Activated effector memory CD4-positive, alpha-beta T cell treated with Interleukin-2 at 50 U/mL for 16 hours (primary cell): ENCODE measurements around the gene PCARE.

Source experiments
- DNase-seq: peaks from one replicate; pipeline ENCODE4 v3.0.0-alpha.2; 2020

Gene PCARE

DNA sequence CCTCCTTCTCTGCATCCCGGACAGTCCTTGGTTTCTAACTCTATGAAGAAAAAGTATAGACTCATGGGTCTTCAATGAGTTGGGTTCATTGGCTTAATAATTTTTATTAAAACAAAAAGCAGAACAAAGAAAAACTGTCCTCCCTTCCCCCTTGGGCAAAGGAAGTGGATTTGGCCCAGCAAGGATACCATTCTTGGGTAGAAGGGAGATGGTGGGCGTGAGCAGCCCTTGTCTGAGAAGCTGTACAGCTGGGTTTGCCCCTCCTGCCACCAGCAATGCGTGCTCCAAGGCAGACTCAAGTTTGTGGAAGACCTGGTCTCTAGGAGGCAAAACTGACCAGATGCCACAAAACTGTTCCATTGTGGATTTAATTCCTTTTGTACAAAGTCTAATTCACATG, 12.7 kb downstream of the PCARE start:
- no peak for DNase-seq

GRCh38 chr2:29061176-29061575, 13.1 kb downstream of the PCARE start:
- DNase-seq = no peak

- no peak for DNase-seq
Measured at GRCh38 chr2:29060441-29060840, 13.9 kb downstream of the PCARE start.

GRCh38 chr2:29059624-29060023, 14.7 kb downstream of the PCARE start:
- no peak for DNase-seq

DNA sequence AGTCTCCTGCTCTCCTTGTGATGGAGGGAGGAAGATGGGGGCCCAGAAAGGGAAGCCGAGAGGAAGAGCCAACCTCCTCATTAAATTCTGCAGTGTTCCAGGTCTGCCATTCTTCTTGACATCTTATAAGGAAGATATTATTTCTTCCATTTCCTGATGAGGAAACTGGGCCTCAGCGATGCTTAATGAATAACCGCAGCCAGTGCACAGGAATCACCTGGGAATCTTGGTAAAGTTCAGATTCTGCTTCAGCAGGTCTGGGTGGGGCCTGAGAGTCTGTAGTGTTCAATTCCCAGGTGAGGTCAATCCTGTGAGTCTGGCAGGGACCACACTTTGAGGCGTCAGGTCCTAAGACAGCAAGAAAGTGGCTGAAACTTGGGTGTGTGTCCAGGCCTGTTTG, 17.3 kb downstream of the PCARE start:
- DNase-seq = no peak

GRCh38 chr2:29056452-29056851, 17.9 kb downstream of the PCARE start:
- no peak for DNase-seq

DNA sequence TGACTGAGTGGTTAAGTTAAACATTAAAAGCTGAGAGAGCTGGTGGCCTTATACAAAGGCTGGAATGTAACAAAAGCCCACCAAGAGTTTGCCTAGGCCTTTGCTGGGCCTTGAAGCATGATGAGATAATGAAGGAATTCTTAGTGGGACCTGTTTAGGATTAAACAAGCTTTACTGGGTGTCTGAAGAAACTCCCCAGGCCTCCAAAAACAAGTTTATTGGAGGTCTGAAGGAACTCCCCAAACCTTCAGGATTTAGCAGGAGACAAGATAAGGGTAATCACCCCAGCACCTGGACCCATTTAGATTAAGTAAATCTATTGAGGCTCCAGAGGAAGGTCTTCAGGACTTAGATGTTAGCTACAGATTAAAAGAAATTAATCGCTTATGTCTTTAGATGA, 18.7 kb downstream of the PCARE start:
- no peak for DNase-seq

- no peak for DNase-seq
Measured at GRCh38 chr2:29054430-29054829, 19.9 kb downstream of the PCARE start.

DNA sequence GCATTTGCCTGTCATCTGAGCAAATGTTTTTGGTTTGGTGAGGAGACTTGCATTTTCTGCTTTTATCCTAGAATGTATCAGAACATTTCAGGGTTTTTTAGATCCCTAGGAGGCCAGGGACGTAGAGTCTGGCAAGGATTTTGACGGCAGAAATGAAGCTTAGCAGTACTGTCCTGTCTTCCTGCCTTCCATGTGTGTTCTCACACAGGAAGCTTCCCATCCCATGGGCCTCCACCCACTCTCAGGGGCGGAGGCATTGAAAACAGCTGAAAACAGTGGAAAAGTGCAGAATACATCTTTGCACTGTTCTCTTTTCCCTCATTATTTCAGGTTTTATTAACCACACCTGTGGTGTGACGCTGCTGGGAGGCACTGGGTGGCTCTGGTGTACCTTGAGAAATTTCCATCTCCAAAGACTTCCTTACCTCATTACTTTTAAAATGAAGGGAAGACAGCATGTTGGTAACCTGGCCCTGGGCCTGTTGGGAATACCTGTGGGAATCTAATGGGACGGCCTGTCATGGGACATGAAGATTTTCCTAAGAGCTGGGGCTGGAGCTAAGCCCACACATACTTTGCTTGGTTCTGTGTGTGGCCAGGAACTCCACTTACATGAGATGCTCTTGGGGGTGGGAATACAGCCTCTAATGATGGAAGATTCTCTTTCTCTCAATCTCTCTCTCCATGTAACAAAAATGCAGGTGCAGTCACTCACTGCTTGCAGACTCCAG, 20.5 kb downstream of the PCARE start:
- DNase-seq = no peak

DNA sequence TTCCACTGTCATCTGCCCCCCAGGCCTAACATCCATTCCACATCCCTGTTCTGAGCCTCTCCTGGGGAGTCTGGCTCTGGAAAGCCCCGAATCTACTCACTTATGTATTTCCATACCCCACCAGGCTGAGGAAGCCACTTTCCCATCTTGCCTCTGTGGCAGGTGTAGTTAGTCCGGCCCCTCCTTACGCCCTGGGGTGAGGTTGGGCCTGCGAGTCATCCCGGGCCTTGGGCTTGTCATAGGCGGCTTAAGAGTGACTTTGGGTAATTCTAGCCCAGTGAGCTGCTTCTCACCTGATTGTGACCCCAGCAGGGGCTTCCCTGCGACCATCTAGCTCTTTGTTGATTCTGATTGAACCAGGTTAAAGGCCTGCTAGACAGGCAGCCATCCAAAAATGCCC, 21.1 kb downstream of the PCARE start:
- DNase-seq = no peak

GRCh38 chr2:29052807-29053206, 21.5 kb downstream of the PCARE start:
- no peak for DNase-seq

DNA sequence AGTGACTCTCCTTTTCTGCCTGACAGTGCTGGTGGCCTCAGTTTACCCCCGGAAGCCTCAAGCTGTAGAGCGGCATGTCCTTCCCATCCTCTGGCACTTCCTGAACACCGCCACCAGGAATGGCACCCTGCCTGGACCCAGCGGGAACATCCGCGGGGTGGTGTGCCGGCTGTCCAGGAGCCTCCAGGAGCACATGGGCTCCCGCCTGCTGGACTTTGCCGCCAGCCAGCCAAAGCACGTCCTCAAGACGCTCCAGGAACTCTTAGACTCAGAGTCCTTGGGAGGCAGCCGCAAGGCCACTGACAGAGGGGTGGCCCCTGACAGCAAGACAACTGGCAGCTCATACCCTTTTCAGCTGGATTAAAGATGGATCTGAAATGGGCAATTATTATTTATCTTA, 22.6 kb downstream of the PCARE start:
- no peak for DNase-seq

DNA sequence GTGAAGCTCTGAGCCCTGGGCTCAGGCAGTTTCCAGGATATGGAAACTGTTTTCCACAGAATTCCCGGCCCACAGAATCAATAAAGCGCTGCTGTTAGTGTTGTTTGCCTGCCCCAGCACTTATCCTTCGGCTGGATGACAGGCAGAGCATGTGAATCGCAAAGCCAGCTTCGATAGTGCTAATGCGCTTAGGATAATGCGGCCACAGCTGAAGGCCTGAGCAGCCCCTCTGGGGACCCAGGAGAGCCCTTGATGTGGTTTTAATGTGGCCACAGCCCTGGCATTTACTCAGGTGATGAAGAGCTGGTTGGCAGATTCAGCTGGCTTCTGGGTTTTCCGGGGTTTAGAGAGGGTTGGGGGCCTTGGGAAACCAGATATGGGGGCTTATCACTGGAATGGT, 23.7 kb downstream of the PCARE start:
- no peak for DNase-seq

- no peak for DNase-seq
Measured at GRCh38 chr2:29047083-29047845, 27.1 kb downstream of the PCARE start.

DNA sequence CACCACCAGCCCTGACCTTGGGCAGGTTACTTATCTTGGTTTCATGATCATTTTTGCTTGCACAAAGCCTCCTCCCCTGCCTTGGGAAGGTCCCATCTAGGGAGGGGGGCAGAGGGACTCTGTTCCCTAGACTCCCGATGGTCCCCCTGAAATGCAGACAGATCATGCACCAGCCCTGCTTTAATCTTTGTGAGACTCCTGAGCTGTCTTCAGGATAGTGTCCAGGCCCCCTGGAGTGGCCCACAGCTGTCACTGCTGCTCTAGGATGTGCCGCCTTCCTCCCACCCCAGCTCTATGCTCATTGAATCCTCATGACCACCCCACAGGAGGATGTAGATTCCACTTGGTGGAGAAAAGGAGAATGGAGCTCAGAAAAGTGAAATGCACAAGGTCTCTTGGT, 28.0 kb downstream of the PCARE start:
- DNase-seq = no peak

- DNase-seq = no peak
Measured at GRCh38 chr2:29044459-29044858, 29.9 kb downstream of the PCARE start.

DNA sequence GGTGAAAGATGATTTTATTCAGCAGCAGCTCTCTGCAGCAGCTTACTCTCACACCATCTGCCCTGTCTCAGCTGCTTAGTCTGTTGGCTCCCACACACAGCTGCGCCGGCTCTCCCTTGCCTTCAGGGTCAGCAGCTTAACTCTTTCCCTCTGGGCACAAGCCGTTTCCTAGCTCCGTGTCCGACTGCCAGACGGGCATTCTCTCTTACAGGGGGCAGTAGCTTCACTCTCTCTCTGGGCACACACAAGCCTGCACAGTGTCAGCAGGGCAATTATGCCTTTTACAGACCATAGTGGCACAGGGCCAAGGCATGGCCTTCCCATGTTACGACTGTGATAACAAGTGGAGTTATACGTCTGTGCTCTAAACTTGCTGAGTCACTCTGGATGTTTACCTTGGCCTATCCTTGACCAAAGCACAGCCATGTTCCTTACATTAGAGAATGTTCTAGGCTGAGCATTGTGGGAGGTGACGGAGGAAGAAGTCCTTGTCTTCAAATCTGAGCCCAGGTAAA, 31.7 kb downstream of the PCARE start:
- no peak for DNase-seq

GRCh38 chr2:29041161-29041660, 33.1 kb downstream of the PCARE start:
- DNase-seq = no peak

DNA sequence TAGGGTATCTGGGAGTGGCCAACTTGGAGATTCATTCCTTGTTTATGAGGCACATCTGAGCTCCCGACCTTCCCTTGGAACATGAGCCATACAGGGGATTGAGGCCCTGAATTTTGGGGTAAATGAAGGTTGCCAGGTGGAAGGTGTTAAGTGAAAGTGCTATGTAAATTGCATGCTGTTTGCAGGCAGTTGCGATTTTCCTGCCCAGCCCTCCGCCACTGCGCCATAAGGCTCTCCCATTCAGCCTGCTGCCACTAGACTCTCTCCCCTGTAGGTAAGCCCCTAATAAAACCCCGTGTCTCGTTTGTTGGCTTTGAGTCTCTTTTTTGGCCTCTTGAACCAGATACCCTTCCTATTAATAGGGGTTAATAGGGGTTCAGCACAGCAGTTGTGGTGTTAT, 33.8 kb downstream of the PCARE start:
- DNase-seq = no peak

- DNase-seq = no peak
Measured at GRCh38 chr2:29039718-29040480, 34.4 kb downstream of the PCARE start.

- DNase-seq = no peak
Measured at GRCh38 chr2:29035016-29035745, 39.1 kb downstream of the PCARE start.

DNA sequence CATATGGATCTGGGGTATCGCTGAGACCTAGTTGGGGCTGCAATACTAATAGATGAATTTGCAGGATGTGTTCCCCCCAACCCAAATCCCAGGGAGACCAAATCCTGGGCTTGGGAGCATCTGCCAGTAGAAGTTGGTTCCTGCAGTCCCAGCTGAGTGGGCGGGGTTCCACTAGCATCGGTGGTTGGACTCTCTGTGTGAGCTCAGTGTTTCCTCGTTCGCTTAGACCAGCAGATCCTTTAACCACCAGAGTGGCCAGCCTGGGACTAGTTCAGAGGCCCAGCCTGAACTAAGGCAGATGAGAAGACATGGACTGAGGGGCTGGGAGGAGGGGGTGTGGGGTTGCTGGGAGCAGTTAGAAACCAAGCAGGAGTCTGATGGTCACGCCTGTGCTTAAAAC, 40.7 kb downstream of the PCARE start:
- DNase-seq = no peak

GRCh38 chr2:29033172-29033571, 41.2 kb downstream of the PCARE start:
- DNase-seq = no peak
